Uterus (tissue), 4 donors: ENCODE results near the gene TDRD10. TPM values are rescaled to one million over a fixed set of nuclear protein-coding genes. Genes with fewer than 3 reads are reported as not detected.

Experiments used
- DNase-seq, 2 donors: peaks; one replicate each; pipeline ENCODE4 v3.0.0-alpha.2; 2019 to 2020
- H3K27ac ChIP-seq, 2 donors: fragments of 200-600 bp; sonication (generic); 1 replicate in 1 of 2; 2 replicates in 1 of 2; pipeline ENCODE4 v1.5.1; 2016 to 2018
- H3K27me3 ChIP-seq, 2 donors: fragments of 200-600 bp; sonication (generic); one replicate each; pipeline ENCODE4 v1.5.1; 2018 to 2019; ENCODE audit warnings: control low read depth in 1 of 2
- H3K36me3 ChIP-seq, 2 donors: fragments of 200-600 bp; sonication (generic); one replicate each; pipeline ENCODE4 v1.5.1; 2019; ENCODE audit warnings: control low read depth in 1 of 2
- H3K4me1 ChIP-seq, 2 donors: fragments of 200-600 bp; sonication (generic); one replicate each; pipeline ENCODE4 v1.5.1; 2018 to 2019; ENCODE audit warnings: control low read depth in 1 of 2
- H3K4me3 ChIP-seq, 2 donors: fragments of 200-600 bp; sonication (generic); 1 replicate in 1 of 2; 2 replicates in 1 of 2; pipeline ENCODE4 v1.5.1; 2018 to 2019; ENCODE audit warnings: mild to moderate bottlenecking in 1 of 2
- H3K9me3 ChIP-seq, 2 donors: fragments of 200-600 bp; sonication (generic); one replicate each; pipeline ENCODE4 v1.5.1; 2019; ENCODE audit warnings: control low read depth in 1 of 2
- CTCF ChIP-seq, 4 experiments: fragments of 200-600 bp in 2 of 4; fragments of 450-650 bp in 2 of 4; sonication (generic) in 2 of 4; IDR thresholded peaks; one replicate each; pipeline ENCODE4 v1.5.1; 2016 to 2019; ENCODE audit warnings: antibody characterized with exemption in 4 of 4, mild to moderate bottlenecking in 2 of 4, moderate library complexity in 1 of 4
- POLR2A ChIP-seq, 2 donors: fragments of 450-650 bp; IDR thresholded peaks; one replicate each; pipeline ENCODE4 v1.6.1; 2016; ENCODE audit warnings: antibody characterized with exemption in 2 of 2, mild to moderate bottlenecking in 1 of 2, moderate library complexity in 1 of 2
- intact Hi-C: fragments of 100-400 bp; cut with DNase I; formaldehyde crosslinking; loops from one replicate; pipeline ENCODE4 v1.15.1; 2023; ENCODE audit warnings: low total_unique reads
- total RNA-seq, 4 donors: library from RNA; depleted of rRNA in 3 of 4; stranded (reverse); fragments of >200 nt in 3 of 4; gene quantifications; one replicate each; pipeline versions ENCODE4 v1.1.0 to v1.2.4, GENCODE V29; 2014 to 2023
- donor health status: DM: yes; HTN: yes; CAD: no.

Gene TDRD10
- total RNA-seq, 4 donors from 2014 or later = 1.3 to 19.7 (median 6.9) TPM

DNA sequence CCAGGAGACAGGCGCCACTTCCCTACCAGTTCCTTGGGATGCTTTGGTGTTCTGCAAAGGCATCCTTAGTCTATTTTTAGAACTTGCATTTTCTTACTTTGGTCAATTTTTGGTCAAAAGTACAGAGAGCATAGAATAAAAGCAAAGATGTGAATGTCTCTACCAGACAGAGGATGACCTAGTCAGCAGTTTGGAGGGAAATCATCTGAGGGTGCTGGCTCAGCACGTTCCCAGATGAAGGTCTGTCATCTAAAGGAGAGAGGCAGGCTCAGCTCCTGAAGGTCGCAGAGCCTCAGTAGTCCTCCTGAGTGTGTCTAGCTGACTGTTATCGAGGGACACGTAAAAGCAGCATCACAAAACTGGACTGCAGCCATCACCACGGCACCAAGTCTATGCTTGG lies 80.9 kb downstream of the TDRD10 start:
- intact Hi-C loops = no loop called here
- Histone ChIP-seq H3K36me3 (no peaks in the 10 kb centered on the region), H3K27ac (no peak overlapping the region), H3K9me3 (no peaks in the 10 kb centered on the region), H3K4me3 (no peak overlapping the region), H3K4me1 (no peaks in the 10 kb centered on the region), H3K27me3 (no peaks in the 10 kb centered on the region)
- TF ChIP-seq CTCF (IDR thresholded peaks at IDR 0.05) = no peak
- no peak for TF ChIP-seq POLR2A (IDR thresholded peaks at IDR 0.05)
- no peak for DNase-seq

DNA sequence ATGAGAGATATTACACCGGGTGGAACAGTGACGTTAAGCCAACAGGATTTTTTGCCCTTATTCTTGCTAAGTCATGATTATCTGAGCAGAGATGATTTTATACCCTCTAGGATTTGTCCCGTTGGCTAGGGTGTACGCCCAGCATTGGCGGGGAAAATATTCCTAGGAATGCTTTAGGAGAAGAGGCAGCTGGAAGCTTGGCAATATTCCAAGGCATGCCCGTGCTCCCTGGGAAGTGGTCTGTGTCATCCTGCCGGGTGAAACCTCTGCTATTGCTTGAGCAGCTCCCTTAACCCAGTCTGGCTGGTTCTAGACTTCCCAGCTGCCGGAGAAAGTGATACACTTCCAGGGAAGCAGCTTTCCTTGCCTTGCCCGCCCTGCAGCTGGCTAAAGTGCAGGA lies 81.8 kb downstream of the TDRD10 start:
- Histone ChIP-seq H3K4me3 (no peak overlapping the region), H3K27ac (no peak overlapping the region), H3K27me3 (no peaks in the 10 kb centered on the region), H3K4me1 (no peaks in the 10 kb centered on the region), H3K9me3 (no peaks in the 10 kb centered on the region), H3K36me3 (no peaks in the 10 kb centered on the region)
- TF ChIP-seq CTCF (IDR thresholded peaks at IDR 0.05) (no peak), POLR2A (IDR thresholded peaks at IDR 0.05) (no peak)
- intact Hi-C loops = no loop called here
- no peak for DNase-seq

DNA sequence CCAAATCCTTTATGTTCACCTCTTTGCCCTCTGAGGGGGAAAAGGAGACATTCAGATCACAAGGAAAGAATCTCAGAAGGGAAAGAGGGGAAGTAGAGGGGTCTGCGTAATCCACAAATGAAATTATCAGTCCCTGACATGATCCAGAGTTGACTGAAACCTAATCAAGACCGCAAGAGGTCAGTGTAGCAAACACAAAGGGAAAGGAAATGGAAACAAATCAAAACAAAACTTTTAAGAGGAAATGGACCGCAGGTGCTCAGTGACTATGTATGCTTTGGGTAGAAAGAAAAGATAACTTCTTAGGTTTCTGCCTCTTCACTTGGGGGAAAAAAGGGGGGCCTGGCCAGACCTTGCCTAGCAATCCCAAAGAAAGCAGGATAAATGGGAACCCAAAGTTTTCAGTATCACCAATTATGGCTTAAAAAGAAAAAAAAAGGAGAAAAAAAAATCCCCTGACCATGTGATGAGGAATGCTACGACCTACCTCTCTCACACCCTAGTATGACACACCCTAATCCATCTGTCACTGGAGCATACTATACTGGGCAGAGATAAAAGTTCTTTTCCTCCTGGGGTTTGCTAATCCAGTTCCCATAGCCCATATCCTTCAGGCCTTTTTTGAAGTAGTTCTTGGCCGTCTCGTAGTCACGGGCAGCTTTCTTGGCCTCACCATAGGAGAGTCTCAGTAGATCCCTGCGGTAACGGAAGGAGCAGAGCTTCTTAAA lies 82.4 kb downstream of the TDRD10 start:
- intact Hi-C loops = no loop called here
- Histone ChIP-seq H3K36me3 (no peaks in the 10 kb centered on the region), H3K4me1 (no peaks in the 10 kb centered on the region), H3K9me3 (no peaks in the 10 kb centered on the region), H3K27me3 (no peaks in the 10 kb centered on the region), H3K4me3 (no peak overlapping the region), H3K27ac (no peak overlapping the region)
- no peak for TF ChIP-seq CTCF (IDR thresholded peaks at IDR 0.05)
- no peak for TF ChIP-seq POLR2A (IDR thresholded peaks at IDR 0.05)
- no peak for DNase-seq

- no peaks in the 10 kb centered on the region for H3K4me1 ChIP-seq
- H3K36me3 ChIP-seq = no peaks in the 10 kb centered on the region
- TF ChIP-seq POLR2A (IDR thresholded peaks at IDR 0.05) = no peak
- TF ChIP-seq CTCF (IDR thresholded peaks at IDR 0.05) = no peak
- H3K4me3 ChIP-seq = no peak overlapping the region
- intact Hi-C loops = no loop called here
- no peaks in the 10 kb centered on the region for H3K27me3 ChIP-seq
- no peaks in the 10 kb centered on the region for H3K9me3 ChIP-seq
- H3K27ac ChIP-seq = no peak overlapping the region
- no peak for DNase-seq
Observed at GRCh38 chr1:154586231-154586630, 84.2 kb downstream of the TDRD10 start.

DNA sequence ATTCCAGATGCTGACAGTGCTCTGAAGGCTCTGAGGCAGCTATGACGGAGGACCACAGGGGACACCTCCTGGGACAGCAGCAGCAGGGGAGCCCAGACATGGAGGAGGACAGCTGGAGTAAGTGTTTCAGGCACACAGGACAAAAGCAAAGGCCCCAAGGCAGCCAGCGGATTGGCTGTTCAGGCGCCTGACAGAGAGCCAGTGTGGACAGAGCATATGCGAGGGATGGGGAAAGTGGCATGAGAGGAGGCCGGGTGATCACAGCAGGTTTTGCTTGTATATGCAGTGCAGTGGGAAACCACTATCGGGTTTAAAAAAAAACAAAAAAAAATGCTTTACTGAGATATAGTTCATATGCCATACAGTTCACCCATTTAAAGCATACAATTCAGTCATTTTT lies 84.6 kb downstream of the TDRD10 start:
- Histone ChIP-seq H3K36me3 (no peaks in the 10 kb centered on the region), H3K9me3 (no peaks in the 10 kb centered on the region), H3K4me3 (no peak overlapping the region), H3K27ac (no peak overlapping the region), H3K4me1 (no peaks in the 10 kb centered on the region), H3K27me3 (no peaks in the 10 kb centered on the region)
- no peak for DNase-seq
- TF ChIP-seq POLR2A (IDR thresholded peaks at IDR 0.05) (no peak), CTCF (IDR thresholded peaks at IDR 0.05) (no peak)
- intact Hi-C loops = no loop called here
